Stimulated activated naive CD4-positive, alpha-beta T cell treated with Interleukin-2 at 50 U/mL for 16 hours (primary cell): ENCODE data around the gene ZNF79.

Experiments used
- DNase-seq: peaks from one replicate; lab custom pipeline; 2025; lab: John Stamatoyannopoulos, UW

The ZNF79 gene

DNA sequence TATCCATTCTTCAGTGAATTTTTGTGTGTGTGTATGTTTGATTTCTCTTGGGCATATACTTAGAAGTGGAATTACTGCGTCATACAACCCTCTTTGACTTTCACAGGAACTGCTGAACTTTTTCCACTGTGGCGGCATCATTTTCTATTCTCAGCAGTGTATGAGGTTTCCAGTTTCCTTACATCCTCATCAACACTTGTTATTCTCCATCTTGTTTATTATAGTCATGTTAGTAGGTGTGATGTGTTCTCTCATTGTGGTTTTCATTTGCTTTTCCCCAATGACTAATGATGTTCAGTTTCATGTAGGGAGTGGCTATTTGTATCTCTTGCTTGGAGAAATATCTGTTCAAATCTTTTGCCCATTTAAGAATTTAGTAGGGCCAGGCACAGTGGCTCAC, 2.6 kb downstream of the ZNF79 start:
- peak; percentile 48 for DNase-seq

DNA sequence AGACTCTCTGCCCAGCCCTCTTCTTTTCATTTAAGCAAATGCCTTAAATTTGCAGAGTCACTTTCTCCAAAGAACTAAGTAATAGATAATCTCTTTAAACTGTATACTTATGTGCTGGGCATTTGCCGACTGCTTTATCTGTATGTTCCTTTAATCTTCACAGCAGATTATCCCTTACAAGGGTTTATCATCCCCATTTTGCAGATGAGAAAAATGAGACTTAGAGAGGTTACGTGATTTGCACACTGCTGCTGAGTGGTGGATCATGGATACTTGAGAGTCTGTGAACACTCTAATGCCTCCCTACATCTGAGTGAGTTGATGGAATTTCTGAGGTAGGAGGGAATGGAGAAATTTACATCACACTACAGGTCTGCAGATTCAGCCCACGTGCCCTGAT, 4.2 kb downstream of the ZNF79 start:
- DNase-seq, result no peak

DNA sequence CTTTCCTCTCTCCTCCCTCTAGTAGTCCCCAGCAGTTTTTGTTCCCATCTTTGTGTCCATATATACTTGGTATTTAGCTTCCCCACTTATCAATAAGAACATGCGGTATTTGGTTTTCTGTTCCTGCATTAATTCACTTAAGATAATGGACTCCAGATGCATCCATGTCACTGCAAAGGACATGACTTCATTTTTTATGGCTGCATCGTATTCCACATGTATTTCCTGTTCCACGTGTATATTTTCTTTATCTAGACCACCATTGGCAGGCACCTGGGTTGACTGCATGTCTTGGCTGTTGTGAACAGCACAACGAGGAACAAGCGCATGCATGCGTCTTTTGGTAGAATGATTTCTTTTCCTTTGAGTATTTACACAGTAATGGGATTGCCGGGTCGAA, 6.2 kb downstream of the ZNF79 start:
- no peak for DNase-seq

DNA sequence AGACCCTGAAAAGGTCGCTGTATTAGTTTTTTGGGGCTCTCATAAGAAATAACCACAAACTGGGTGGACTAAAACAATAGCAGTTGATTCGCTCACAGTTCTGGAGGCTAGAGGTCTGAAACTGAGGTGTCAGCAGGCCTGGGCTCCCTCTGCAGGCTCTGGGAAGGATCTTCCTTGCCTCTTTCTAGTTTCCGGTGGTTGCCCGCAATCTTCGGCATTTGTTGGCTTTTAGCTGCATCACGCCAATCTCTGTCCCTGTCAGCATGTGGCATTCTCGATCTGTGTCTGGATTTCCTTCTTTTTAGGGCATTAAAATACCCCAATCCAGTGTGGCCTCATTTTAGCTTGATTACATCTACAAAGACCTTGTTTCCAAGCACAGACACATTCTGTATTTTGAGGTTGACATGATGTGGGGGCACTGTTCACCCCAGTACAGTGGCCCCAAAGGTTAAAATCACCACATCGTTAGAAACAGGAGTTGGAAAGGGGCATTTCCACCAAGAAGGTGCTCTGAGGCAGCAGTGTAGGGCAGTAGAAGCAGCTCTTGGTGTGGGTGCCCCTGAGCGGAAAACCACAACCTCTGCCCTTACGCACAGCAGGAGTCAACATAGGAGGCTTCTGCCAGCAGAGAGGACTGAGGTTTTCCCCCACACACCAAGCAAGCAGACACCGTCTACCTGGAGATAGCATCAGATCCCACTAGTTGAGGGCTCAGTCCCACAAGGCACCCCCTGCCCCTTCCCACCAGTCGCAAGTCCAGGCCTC, 13.5 kb downstream of the ZNF79 start:
- peak; percentile 14 for DNase-seq

DNA sequence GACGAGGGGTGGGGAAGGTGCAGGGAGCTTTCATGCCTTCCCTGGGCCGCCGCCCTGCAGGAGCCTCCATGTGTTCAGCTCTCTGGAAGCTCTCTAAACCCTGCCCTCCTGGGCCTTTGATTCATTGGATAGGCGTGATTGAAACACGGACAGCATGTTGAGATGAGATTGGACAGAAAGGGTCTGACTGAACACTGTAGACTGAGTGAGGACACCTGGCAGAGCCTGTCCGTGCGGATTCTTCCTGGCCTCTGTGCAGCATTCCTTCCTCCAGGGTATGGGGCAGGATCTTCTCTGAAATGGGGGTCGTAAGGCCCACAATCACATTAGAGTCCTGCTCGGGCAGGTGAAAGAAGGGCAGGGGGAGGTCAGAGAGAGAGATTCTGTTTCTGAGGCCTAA, 14.2 kb downstream of the ZNF79 start:
- DNase-seq, result no peak

DNA sequence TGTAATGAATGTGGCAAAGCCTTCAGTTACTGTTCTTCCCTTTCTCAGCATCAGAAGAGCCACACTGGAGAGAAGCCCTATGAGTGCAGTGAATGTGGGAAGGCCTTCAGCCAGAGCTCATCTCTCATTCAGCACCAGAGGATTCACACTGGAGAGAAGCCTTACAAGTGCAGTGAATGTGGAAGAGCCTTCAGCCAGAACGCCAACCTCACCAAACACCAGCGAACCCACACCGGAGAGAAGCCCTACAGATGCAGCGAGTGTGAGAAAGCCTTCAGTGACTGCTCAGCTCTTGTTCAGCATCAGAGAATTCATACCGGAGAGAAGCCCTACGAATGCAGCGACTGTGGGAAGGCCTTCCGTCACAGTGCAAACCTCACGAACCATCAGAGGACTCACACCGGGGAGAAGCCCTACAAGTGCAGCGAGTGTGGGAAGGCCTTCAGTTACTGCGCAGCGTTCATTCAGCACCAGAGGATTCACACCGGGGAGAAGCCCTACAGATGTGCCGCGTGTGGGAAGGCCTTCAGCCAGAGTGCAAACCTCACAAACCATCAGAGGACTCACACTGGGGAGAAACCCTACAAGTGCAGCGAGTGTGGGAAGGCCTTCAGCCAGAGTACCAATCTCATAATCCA, 20.2 kb downstream of the ZNF79 start:
- DNase-seq, result no peak

DNA sequence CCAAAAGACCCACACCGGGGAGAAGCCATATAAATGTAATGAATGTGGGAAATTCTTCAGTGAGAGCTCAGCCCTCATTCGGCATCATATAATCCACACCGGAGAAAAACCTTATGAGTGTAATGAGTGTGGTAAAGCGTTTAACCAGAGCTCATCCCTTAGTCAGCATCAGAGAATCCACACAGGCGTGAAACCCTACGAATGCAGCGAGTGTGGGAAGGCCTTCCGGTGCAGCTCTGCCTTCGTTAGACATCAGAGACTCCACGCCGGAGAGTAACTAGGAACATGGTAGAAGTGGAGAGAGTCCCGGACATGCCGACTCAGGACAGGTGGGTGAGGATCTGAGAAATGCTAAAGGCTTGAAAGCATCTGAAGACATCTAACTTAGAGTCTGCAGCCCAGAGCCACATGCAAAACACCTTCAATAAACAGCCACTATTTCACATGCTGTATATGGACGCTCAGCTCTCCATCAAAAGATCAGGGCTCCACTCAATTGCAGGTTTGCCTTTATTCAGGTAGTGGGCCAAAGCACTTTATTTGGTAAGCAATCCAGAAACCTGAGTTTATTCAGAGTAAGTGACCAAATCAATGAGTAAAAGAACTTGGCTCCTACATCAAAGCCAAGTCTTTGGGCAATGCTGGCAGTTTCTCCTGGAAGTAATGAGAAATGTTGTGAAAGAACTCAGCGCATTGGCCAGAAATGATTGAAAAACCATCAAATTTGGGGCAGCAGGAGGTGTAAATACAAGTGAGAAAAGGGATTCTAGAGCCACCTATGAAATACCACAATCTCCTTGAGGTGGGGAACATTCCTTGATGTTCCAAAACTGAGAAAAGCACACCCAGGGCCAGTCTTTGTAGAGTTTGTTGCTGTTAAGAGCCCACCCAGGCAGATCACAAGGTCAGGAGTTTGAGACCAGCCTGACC, 21.0 kb downstream of the ZNF79 start:
- no peak for DNase-seq

DNA sequence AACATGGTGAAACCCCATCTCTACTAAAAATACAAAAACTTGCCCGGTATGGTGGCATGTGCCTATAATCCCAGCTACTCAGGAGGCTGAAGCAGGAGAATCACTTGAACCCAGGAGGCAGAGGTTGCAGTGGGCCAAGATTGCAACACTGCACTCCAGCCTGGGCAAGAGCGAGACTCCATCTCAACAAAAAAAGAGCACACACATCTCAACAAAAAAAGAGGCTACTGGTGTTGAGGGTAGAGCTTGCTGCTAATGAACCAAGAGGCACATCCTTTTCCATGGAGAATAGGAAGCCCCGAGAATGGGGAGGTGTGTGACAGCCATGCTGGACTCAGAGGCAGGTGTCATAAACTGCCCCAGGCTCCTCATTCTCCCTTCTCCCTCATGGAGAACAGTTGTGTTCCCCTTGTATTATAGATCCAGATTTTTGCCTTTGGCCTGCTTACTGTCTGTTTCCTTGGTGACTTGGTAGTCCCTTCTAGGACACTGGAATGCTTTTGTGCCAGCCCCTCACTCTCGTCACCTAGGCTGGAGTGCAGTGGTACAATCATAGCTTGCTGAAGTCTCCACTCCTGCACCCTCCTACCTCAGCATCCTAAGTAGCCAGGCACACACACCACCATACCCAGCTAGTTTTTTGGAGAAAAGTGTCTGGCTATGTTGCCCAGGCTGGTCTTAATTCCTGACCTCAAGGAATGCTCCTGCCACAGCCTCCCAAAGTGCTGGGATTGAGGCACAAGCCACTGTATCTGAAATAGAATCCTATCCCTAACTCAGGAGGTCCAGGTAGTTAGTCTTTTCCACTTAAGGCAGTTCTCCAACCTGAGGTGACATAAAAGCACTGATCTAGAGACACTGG, 21.9 kb downstream of the ZNF79 start:
- no peak for DNase-seq

DNA sequence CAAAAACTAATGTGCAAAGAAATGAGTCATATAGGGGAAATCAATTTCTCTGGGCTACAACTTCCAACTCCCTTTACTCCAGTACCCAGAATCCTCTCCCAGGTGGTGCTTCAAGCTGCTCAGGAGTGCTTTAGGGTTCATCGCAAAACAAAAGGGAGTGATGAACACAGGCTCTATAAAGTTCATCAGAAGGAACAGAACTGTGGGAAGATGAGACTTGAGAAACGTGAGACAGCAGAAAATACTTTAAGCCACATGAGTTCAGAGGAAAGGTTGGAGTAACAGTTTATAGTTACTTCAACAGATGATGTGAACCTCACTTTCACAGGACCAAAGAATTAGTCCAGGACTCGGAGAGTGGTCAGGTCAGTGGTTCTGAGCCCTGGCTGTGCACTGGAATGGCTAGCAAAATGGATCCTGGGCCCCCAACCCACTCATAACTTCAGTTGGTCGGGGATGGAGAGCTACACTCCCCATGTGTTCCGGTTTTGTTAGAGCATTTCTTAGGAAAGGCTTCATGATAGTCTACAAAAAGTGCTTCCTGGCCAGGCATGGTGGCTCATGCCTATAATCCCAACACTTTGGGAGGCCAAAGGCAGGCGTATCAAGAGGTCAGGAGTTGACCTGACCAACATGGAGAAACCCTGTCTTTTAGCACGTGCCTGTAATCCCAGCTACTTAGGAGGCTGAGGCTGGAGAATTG, 22.7 kb downstream of the ZNF79 start:
- DNase-seq, result no peak

DNA sequence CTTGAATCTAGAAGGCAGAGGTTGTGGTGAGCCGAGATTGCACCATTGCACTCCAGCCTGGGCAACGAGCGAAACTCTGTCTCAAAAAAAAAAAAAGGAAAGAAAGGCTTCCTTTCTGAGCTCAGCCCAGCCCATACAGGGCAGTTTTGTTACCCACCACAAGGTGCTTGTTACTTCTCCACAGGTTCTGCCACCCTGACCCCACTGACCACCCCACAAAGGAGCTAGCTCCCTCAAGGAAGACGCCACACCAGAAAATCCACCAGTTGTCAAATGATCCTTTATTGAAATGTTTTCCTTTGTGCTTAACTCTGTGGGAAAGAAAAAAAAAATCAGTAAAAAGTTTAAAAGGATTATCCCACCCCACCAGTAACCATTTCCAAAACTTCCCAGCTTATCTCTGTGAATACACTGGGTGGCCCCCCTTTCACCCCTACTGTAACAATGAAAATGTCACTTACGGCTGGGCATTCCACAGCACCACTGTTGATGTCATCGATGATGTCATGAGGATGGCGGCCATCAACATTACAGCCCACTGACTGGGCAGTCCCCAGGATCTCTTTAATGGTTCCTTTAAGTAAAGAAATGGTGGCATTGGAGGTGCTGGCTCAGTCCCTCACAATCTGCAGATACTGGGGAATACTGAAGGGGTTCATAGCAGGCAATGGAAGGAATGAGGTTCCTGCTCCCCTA, 23.4 kb downstream of the ZNF79 start:
- no peak for DNase-seq

DNA sequence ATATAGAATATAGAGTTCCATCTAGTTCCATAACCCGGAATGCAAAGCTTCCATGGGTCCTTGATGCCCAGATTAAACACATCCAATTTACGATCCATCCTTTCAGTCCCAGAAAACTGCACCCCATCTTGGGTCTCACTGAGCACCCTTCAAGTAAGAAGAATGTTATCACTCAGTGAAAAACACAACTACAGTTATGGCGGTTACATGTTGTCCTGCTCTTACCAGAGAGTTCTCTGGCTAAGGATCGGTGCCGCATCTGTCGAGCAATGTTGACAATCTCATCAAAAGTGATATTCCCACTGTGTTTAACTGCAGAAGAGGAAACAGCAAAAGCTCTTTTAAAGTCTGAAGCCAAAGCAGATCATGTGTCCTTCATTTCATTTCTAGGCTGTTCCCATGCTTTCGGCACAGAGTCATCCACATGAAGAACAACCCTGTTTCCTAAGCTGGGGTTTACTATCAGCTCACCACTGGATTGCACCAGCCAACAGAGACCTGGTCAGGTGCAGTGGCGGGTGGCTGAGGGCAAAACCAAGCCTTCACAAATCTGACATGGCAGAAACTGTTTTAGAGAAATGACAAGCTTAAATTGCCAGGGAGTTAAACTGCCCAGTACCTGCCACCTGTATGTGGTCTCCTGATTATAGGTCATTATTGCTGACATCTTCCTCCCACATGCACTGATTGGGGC, 24.1 kb downstream of the ZNF79 start:
- DNase-seq, result no peak

DNA sequence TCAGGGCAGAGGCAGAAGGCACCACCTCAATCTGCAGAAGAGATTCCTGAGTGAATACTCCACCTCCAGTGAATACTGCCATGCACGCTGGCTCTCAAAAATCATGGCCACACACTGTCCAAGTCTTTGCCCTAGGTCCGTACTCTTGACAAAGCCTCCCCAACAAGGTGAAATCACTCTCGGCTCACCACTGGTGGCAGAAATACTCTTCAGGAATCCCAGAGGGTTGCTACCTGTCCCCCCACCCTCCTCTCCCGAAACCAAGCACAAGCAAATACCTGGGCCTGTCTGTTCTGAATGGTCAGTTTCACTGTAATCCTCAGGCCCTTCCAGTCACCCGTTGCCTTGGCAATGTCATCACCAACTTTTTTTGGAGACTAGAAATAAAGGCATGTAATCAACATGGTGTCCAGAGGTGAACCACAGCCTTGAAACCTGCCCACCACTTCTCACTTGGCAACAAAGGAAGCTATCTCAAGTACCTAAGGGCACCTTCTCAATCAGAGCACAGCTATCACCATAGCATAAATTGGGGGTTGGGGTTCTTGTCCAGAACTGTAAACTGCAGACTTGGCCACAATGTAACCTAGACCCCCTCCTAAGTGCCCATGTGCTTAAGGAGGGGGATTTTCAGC, 25.3 kb downstream of the ZNF79 start:
- no peak for DNase-seq

DNA sequence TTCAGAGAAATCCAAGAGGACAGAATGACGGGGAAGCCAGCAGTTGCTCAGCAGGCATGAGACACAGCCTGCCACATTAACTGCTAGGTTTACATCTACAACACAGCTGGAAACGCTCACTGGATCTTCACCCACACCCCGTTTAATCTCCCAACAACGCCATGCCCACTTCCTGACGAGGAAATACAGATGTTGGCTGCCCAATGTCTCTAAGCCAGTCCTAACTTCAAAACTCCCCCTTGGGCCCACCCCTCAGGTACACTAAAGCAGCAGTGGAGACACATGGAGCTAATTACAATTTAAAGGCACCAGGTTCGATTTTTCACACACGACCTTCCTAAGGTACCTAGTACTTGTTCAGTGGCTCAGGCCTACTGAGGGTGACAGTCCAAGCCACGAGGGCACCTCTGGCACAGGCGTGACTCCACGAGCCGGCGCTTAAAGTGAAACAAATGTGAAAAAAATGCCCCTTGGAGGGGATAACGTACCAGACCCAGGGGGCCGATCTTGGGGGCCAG, 26.1 kb downstream of the ZNF79 start:
- DNase-seq, result no peak

DNA sequence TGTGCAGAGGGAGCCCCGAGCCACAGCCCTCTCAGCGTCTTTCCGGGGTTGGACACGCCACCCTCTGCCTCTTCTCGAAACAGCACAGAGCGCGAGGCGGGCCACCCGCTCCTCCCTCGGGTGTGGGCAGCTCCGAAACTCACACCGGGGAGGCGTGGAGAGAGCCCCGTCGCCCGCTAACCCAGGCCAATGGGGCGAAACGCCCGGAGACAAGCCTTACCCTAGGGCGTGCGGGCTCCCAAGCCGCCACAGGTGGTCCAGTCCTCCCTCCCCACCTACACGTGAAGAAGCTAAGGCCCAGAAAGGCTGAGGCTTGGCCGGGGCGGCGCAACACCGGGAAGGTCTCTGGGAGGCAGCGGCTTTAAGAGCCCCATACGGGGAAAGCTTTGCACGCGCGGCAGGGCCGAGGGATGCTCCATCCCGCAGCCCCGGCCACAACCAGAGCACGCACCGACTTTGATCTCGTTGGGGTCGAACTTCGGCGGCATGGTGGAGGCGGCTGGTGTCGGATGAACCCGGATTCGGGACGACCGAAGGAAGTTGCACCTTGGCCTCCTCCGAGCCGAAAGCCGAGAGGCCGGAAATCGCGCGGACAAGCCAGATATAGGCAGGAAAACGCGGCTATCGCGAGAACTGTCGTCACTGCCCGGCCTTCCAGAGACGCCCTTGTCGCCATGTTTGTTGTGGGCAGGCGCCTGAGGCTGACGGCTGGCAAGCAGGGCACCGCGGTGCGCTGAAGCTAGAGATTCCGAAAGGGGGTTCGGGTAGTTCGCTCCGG, 26.8 kb downstream of the ZNF79 start, which contains the start of the genes LRSAM1 and RPL12:
Gene LRSAM1 (plus strand): TSS at position 681 of the 778 bp plus-strand sequence. CDS start 3,018 bp downstream, outside the sequence.
Gene RPL12 (minus strand): TSS at position 577 of the 778 bp plus-strand sequence. CDS start 89 bp downstream, at position 488.
- peak; percentile 96 for DNase-seq

DNA sequence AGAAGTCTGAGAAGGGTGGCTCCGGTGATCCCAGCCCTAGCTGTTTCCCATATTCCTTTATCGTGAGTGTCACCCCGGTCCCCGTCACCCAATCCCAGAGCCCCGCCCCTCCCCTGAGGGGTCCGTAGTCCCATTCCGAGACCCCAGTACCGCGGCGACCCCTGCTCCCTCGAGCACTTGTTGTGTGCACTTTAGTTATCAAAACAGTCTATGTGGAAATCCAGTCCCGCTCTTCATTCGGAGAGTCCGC, 27.4 kb downstream of the ZNF79 start:
- DNase-seq, result no peak

DNA sequence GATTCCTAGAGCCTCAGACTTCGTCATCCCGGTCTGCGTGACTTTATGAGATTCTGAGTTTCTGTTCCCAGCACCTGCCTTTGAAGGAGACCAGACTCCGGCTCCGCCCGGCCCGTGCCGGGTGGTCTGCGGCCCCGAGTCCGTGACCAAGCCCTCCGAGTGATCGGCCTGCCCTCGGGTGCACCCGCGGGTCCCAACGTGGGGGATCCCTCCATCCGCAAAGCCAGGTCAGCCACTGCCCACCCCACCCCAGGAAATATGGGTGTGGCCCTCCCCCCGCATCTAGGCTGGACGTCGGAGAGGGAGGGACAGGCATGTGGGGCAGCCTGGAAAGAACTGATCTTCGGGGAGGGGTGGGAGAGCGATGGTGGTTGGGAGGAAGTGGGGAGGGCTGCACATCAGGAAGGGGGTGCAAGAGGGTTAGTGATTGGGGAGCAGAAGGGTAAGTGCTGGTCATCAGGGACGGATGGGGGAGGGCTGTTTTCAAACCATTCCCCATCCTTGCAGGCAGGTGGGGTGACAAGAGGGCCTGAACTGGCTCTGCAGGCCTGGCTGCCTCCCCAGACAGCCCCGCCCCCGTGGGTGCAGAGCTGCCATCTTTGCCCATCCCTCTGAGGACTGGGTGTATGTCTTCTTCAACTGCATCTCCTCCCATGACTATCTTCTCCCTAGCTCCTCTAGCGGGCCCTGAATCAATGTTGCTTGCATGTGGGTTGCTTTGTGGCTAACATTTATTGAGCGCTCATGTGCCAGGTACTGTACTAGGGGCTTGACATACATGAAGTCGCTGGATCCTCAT, 27.9 kb downstream of the ZNF79 start:
- peak; percentile 54 for DNase-seq

DNA sequence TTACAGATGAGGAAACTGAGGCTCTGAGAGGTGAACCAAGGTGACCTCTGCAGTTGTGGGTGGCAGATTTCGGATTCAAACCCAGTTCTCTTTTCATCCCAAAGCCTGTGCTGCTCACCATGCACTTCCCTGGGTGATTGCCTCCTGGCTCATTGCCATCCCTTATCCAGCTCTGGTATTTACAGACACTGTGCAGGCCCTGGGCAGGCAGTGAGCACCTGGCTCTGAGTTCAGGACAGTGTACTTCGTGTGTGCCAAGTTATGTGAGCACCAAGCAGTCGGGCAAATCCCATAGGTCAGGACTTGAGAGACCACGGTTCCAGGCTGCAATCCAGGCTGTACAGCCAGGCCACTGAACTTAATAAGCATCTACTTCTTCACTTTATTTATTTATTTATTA, 28.5 kb downstream of the ZNF79 start:
- DNase-seq, result no peak
